Measurements from ENCODE around the gene CES2.
"Not testable (repeated sequence)": the region's sequence is repeated elsewhere in the genome, so short reads cannot be mapped to it uniquely, and the experiment has no call there.

Gene CES2

DNA sequence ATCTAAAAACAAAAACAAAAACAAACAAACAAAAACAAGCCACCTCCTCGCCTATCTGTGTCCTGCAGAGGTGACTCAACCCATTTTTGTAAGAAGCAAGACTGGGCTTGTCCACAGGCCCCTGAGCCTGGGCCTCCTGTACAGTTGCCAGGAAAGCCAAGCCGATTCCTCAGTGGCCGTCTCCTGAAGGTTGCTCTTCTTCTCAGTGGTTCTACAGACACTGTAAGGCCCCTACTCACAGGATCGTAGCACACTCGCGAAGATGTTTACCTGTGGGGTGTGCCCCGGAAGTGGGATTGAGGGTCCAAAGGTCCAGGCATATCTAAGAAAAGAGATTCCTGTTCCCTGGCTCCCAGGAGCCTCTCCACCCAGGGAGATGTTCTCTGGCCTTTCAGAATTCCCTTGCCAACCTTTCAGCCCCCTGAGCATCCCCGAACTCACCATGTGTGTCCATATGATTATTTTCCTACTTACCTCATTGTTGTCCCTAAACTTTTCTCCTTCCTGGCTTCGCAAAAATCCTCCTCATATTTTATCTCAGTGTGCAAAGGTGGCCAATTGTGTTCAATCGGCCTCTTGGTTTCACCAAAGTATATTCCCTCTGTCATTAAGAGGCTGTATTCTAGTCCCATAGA lies 18.3 kb downstream of the CES2 start:
- DNase-seq (ENCODE audit: low read depth in 2 of 2) = no peak
- H3K4me3 ChIP-seq (replicated peaks in 1 of 2; ENCODE audit: low read depth in 2 of 2, low read length in 2 of 2) = no peak overlapping the region
- TF ChIP-seq, protein P1, sequence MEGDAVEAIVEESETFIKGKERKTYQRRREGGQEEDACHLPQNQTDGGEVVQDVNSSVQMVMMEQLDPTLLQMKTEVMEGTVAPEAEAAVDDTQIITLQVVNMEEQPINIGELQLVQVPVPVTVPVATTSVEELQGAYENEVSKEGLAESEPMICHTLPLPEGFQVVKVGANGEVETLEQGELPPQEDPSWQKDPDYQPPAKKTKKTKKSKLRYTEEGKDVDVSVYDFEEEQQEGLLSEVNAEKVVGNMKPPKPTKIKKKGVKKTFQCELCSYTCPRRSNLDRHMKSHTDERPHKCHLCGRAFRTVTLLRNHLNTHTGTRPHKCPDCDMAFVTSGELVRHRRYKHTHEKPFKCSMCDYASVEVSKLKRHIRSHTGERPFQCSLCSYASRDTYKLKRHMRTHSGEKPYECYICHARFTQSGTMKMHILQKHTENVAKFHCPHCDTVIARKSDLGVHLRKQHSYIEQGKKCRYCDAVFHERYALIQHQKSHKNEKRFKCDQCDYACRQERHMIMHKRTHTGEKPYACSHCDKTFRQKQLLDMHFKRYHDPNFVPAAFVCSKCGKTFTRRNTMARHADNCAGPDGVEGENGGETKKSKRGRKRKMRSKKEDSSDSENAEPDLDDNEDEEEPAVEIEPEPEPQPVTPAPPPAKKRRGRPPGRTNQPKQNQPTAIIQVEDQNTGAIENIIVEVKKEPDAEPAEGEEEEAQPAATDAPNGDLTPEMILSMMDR (IDR thresholded peaks at IDR 0.05; ENCODE audit: low read depth, low read length) = no peak

GRCh38 chr16:66954097-66954659 lies 18.9 kb downstream of the CES2 start:
- TF ChIP-seq, protein P1 (IDR thresholded peaks at IDR 0.05; ENCODE audit: low read depth, low read length) = peak; percentile 83
- no peak overlapping the region for H3K4me3 ChIP-seq (replicated peaks in 1 of 2; ENCODE audit: low read depth in 2 of 2, low read length in 2 of 2)
- DNase-seq (ENCODE audit: low read depth in 2 of 2) = peak; percentile 84 to 85

- not testable (repeated sequence) for DNase-seq (ENCODE audit: low read depth in 2 of 2)
These were observed 20.2 kb downstream of the CES2 start for GRCh38 chr16:66955363-66956153.

DNA sequence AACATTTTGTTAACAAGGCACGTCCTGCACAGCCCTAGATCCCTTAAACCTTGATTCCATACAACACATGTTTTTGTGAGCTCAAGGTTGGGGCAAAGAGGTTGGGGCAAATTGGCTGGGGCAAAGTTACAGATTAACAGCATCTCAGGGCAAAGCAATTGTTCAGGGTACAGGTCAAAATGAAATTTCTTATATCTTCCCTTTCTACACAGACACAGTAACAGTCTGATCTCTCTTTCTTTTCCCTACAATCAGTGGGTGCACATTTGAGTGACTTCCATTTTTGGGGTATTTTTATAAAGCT lies 20.8 kb downstream of the CES2 start:
- not testable (repeated sequence) for DNase-seq (ENCODE audit: low read depth in 2 of 2); H3K4me3 ChIP-seq (replicated peaks in 1 of 2; ENCODE audit: low read depth in 2 of 2, low read length in 2 of 2)

More at GRCh38 chr16:66955363-66956153, 20.2 kb downstream of the CES2 start:
- not testable (repeated sequence) for H3K4me3 ChIP-seq (replicated peaks in 1 of 2; ENCODE audit: low read depth in 2 of 2, low read length in 2 of 2)

GRCh38 chr16:66958857-66959703 lies 23.8 kb downstream of the CES2 start:
- no peak overlapping the region for H3K4me3 ChIP-seq (replicated peaks in 1 of 2; ENCODE audit: low read depth in 2 of 2, low read length in 2 of 2)
- no peak for DNase-seq (ENCODE audit: low read depth in 2 of 2)
- TF ChIP-seq, protein P1 (IDR thresholded peaks at IDR 0.05; ENCODE audit: low read depth, low read length) = no peak

DNA sequence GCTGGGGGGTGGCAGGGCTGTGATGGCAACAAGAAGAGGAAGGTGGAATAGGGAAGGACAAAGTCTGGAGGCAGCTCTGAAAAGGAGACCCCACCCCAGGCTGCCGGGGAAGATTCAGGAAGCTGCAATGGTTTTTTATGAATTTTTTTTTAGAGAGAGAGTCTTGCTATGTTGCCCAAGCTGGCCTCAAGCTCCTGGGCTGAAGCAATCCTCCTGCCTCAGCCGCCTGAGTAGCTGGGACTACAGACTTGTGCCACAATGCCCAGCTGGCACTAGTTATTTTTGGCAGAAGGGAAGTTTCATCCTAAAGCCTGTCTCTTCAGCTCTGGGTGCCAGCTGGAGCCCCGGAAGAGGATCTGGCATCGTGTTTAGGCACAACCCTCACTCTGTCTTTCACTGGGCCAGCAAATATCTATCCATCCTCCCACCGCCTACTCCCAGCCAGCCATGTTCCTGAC lies 24.4 kb downstream of the CES2 start:
- TF ChIP-seq, protein P1 (IDR thresholded peaks at IDR 0.05; ENCODE audit: low read depth, low read length) = no peak
- no peak overlapping the region for H3K4me3 ChIP-seq (replicated peaks in 1 of 2; ENCODE audit: low read depth in 2 of 2, low read length in 2 of 2)
- no peak for DNase-seq (ENCODE audit: low read depth in 2 of 2)

GRCh38 chr16:66960270-66960669 lies 25.0 kb downstream of the CES2 start:
- no peak overlapping the region for H3K4me3 ChIP-seq (replicated peaks in 1 of 2; ENCODE audit: low read depth in 2 of 2, low read length in 2 of 2)
- DNase-seq (ENCODE audit: low read depth in 2 of 2) = no peak
- TF ChIP-seq, protein P1 (IDR thresholded peaks at IDR 0.05; ENCODE audit: low read depth, low read length) = no peak

Data from cardiac fibroblast (primary cell).